SK-N-SH treated with all-trans-retinoic acid at 6 μM for 48 hours (cell line): ENCODE measurements around the gene SCEL.

Source experiments
- ATAC-seq: fragments of 200-7000 bp; cut with Tn5 transposase; 3 replicates; pipeline ENCODE4 v1.9.1; 2020; ENCODE audit warnings: mild to moderate bottlenecking, moderate library complexity
- BACH2 ChIP-seq: fragments of 250-450 bp; sonication (Bioruptor Pico); IDR thresholded peaks from 2 replicates; pipeline ENCODE4 v1.9.0; 2021; ENCODE audit warnings: mild to moderate bottlenecking, borderline replicate concordance
- CSDC2 ChIP-seq: fragments of 250-450 bp; sonication (Bioruptor Pico); IDR thresholded peaks from 2 replicates; pipeline ENCODE4 v1.5.0; 2020; ENCODE audit warnings: mild to moderate bottlenecking, moderate library complexity
- ISL1 ChIP-seq: fragments of 250-450 bp; sonication (Bioruptor Pico); IDR thresholded peaks from 2 replicates; pipeline ENCODE4 v2.1.2; 2022; ENCODE audit warnings: mild to moderate bottlenecking, moderate library complexity
- OSR1 ChIP-seq: fragments of 250-450 bp; sonication (Bioruptor Pico); IDR thresholded peaks from 2 replicates; pipeline ENCODE4 v1.8.0; 2022; ENCODE audit warnings: moderate library complexity, mild to moderate bottlenecking, inconsistent platforms
- RARB ChIP-seq: fragments of 250-450 bp; sonication (Bioruptor Pico); IDR thresholded peaks from 2 replicates; pipeline ENCODE4 v1.8.0; 2021; ENCODE audit warnings: mild to moderate bottlenecking, moderate library complexity
- TOX ChIP-seq: fragments of 250-450 bp; sonication (Bioruptor Pico); IDR thresholded peaks from 2 replicates; pipeline ENCODE4 v1.8.0; 2021; ENCODE audit warnings: mild to moderate bottlenecking, moderate library complexity, borderline replicate concordance
- ZC3H10 ChIP-seq: fragments of 250-450 bp; sonication (Bioruptor Pico); IDR thresholded peaks from 2 replicates; pipeline ENCODE4 v1.5.1; 2021; ENCODE audit warnings: mild to moderate bottlenecking, moderate library complexity
- ZFP3 ChIP-seq: fragments of 250-450 bp; sonication (Bioruptor Pico); IDR thresholded peaks from 2 replicates; pipeline ENCODE4 v1.5.0; 2020; ENCODE audit warnings: mild to moderate bottlenecking, moderate library complexity
- ZFP30 ChIP-seq: fragments of 450-650 bp; formaldehyde crosslinking; IDR thresholded peaks from 2 replicates; pipeline ENCODE4 v1.5.0; 2022; ENCODE audit warnings: mild to moderate bottlenecking, moderate library complexity
- ZNF565 ChIP-seq: fragments of 450-650 bp; formaldehyde crosslinking; conservative IDR thresholded peaks from 2 replicates; pipeline ENCODE4 v1.5.0; 2020; ENCODE audit warnings: low read depth, mild to moderate bottlenecking, moderate library complexity
- ZNF70 ChIP-seq: fragments of 450-650 bp; formaldehyde crosslinking; IDR thresholded peaks from 2 replicates; pipeline ENCODE4 v1.5.0; 2020; ENCODE audit warnings: mild to moderate bottlenecking, moderate library complexity
- TF ChIP-seq, protein P1 (sequence below): fragments of 250-450 bp; sonication (Bioruptor Pico); IDR thresholded peaks from 2 replicates; pipeline ENCODE4 v1.5.0; 2020; ENCODE audit warnings: mild to moderate bottlenecking, moderate library complexity
- TF ChIP-seq, protein P2 (sequence below): fragments of 250-450 bp; sonication (Bioruptor Pico); IDR thresholded peaks from 2 replicates; pipeline ENCODE4 v1.5.1; 2021; ENCODE audit warnings: mild to moderate bottlenecking, moderate library complexity
- TF ChIP-seq, protein P3 (sequence below): fragments of 250-450 bp; sonication (Bioruptor Pico); IDR thresholded peaks from 2 replicates; pipeline ENCODE4 v1.5.1; 2020; ENCODE audit warnings: low read depth, mild to moderate bottlenecking, moderate library complexity
- TF ChIP-seq, protein P4 (sequence below): fragments of 250-450 bp; sonication (Bioruptor Pico); IDR thresholded peaks from 2 replicates; pipeline ENCODE4 v1.8.0; 2021; ENCODE audit warnings: low read depth, mild to moderate bottlenecking, moderate library complexity, borderline replicate concordance

Gene SCEL

DNA sequence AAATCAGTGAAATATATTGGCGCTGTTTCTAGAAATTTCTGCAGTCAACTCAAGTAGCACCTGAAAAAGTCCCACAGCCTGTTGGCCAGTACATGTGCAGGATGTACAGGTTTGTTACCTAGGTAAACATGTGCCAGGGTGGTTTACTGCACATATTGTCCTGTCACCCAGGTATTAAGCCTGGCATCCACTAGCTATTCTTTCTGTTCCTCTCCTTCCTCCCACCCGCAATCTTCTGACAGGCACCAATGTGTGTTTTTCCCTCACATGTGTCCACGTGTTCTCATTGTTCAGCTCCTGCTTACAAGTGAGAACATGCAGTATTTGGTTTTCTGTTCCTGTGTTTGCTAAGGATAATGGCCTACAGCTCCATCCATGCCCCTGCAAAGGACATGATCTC, 13.1 kb upstream of the SCEL start:
- no peak for ATAC-seq
- TF ChIP-seq OSR1 = no peak

DNA sequence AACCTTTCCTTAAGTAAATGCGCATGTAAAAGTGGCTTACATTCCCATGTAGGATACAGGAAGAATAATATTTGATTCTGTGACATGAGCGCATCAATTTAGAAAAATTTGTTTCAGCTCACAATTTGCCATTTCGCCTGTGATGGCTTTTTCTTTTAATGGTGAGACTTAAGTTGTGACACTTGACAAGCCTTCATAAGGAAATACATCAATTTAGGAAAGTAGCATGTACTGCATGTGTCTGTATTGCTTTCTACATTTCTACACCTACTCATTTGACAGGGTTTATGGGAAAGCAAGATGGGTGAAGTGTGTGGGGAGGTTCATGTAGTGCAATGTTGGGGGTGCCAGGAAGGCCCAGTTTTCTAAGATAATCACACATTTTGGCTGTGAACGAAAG, 12.1 kb upstream of the SCEL start:
- ATAC-seq = no peak
- TF ChIP-seq ISL1 (CRISPR knock-in tag) (no peak), ZNF565 (CRISPR knock-in tag) (no peak), CSDC2 (CRISPR knock-in tag) (no peak)
- TF ChIP-seq, all 23 proteins: peak for 0

DNA sequence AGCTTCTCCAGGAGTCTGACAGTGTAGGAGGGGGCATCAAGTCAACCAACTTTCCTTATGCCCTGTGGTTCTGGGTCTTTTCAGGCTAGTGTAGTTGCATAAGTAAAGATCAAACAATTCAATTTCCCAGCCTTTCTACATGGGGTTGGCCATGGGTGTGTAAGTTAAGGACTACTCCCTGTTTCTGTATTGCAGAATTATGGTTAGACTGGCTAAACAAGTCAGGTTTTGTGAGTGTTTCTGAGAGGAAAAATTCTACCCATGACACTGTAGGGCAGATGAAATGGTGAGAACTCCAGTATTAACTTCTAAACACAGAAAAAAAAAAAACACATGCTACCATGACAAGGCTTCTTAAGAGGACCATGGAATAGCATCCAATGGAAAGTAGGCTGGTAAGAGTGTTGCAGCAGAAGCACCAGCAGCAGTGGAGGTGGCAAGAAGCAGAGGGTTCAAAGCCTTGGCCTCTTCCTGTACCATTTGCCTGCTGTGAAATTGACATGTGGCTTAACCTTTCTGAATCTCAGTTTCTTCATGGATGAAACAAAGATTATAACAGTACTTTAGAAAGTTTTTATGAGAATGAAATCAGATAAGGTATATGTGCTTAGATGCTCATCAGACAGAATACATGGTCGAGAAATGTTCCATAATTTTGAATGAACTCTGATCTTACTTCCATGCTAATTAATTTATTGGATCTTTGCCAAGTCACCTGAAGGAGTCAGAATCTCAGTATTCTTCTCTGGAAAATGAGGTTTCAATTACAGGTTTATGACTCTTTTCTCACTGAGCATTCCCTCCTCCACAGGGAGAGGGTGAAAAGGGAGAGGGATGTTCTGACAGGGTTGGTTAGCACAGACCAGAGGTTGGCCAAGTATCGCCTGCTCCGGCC, 11.4 kb upstream of the SCEL start:
- no peak for ATAC-seq
- TF ChIP-seq ZNF70 (CRISPR knock-in tag) = no peak
- TF ChIP-seq RARB (CRISPR knock-in tag) = no peak

DNA sequence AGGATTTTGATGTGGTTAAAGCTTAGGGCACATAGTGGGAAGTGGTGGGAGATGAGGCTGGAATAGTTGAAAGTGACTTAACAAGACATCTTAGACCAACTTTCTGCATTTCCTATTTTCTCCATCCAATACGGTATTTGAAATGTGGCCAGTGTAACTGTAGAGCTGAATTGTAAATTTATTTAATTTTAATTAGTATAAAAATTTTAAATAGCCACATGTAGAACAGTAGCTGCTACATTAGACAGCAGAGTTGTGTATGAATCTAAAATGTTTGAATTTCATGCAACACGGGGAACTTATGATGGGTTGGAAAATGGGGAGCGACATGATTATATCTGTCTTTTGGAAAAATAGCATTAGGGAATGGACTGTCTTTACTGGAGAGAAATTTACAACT, 7.1 kb upstream of the SCEL start:
- ATAC-seq = no peak
- TF ChIP-seq, protein P1, sequence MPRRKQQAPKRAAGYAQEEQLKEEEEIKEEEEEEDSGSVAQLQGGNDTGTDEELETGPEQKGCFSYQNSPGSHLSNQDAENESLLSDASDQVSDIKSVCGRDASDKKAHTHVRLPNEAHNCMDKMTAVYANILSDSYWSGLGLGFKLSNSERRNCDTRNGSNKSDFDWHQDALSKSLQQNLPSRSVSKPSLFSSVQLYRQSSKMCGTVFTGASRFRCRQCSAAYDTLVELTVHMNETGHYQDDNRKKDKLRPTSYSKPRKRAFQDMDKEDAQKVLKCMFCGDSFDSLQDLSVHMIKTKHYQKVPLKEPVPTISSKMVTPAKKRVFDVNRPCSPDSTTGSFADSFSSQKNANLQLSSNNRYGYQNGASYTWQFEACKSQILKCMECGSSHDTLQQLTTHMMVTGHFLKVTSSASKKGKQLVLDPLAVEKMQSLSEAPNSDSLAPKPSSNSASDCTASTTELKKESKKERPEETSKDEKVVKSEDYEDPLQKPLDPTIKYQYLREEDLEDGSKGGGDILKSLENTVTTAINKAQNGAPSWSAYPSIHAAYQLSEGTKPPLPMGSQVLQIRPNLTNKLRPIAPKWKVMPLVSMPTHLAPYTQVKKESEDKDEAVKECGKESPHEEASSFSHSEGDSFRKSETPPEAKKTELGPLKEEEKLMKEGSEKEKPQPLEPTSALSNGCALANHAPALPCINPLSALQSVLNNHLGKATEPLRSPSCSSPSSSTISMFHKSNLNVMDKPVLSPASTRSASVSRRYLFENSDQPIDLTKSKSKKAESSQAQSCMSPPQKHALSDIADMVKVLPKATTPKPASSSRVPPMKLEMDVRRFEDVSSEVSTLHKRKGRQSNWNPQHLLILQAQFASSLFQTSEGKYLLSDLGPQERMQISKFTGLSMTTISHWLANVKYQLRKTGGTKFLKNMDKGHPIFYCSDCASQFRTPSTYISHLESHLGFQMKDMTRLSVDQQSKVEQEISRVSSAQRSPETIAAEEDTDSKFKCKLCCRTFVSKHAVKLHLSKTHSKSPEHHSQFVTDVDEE (CRISPR knock-in tag) = no peak
- TF ChIP-seq OSR1 = no peak
- TF ChIP-seq ISL1 (CRISPR knock-in tag) = no peak
- no peak for TF ChIP-seq ZFP30 (CRISPR knock-in tag)
- no peak for TF ChIP-seq ZFP3 (CRISPR knock-in tag)
- no peak for TF ChIP-seq ZNF565 (CRISPR knock-in tag)
- TF ChIP-seq ZC3H10 = no peak

DNA sequence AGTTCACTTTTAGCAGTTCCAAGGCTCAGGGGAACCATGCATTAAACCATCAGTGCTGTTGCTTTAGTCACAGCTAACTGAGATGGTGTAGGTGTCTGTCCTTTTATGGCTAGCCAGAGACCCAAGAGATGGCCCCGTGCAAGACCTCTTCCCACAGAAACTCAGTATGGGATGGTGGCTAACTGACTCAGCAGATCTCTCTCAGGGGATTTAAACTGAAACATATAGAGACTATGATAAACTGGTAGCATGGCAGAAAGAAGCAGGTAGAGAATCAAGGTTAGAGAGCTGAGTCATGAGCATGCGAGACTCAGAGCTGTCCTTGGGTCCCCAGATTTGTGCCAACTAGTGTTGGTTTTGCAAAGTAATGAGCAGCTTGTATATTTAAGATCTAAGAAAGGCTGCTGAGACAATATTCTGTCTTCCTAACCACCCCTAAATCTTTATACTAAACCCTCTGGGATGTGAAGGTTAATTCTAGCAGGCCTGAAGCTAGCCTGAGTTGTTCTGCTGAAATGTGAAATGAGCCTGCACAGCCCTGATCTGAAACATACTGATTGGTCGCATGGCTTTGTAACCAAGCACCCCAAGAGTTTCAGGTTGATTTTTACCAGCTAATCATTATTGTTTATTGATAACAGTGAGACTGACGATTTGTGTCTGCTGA, 6.5 kb upstream of the SCEL start:
- TF ChIP-seq BACH2 (CRISPR knock-in tag) = no peak
- ATAC-seq = no peak

DNA sequence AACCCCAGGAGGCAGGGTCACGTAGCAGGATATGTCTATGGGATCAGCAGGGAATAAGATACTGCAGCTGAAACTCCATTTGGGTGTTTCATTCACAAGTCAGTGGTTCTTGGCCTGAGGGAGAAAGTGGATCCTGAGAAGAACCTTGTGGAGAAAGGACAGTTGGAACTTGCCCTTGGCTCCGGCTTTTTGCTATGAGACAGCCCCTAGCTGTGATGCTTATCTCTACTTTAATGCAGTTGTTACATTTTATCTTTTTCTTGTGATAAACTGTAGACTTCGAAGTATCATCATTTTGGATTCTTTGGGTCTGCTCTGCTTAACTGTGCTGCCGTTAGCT, 6.0 kb upstream of the SCEL start:
- no peak for ATAC-seq
- TF ChIP-seq ZFP3 (CRISPR knock-in tag) = no peak
- TF ChIP-seq, protein P1 (CRISPR knock-in tag) = no peak
- TF ChIP-seq RARB (CRISPR knock-in tag) = no peak
- no peak for TF ChIP-seq TOX
- TF ChIP-seq ZC3H10 = no peak
- TF ChIP-seq, protein P2, sequence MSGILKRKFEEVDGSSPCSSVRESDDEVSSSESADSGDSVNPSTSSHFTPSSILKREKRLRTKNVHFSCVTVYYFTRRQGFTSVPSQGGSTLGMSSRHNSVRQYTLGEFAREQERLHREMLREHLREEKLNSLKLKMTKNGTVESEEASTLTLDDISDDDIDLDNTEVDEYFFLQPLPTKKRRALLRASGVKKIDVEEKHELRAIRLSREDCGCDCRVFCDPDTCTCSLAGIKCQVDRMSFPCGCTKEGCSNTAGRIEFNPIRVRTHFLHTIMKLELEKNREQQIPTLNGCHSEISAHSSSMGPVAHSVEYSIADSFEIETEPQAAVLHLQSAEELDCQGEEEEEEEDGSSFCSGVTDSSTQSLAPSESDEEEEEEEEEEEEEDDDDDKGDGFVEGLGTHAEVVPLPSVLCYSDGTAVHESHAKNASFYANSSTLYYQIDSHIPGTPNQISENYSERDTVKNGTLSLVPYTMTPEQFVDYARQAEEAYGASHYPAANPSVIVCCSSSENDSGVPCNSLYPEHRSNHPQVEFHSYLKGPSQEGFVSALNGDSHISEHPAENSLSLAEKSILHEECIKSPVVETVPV (CRISPR knock-in tag) = no peak
- TF ChIP-seq, protein P3, sequence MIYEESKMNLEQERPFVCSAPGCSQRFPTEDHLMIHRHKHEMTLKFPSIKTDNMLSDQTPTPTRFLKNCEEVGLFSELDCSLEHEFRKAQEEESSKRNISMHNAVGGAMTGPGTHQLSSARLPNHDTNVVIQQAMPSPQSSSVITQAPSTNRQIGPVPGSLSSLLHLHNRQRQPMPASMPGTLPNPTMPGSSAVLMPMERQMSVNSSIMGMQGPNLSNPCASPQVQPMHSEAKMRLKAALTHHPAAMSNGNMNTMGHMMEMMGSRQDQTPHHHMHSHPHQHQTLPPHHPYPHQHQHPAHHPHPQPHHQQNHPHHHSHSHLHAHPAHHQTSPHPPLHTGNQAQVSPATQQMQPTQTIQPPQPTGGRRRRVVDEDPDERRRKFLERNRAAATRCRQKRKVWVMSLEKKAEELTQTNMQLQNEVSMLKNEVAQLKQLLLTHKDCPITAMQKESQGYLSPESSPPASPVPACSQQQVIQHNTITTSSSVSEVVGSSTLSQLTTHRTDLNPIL = no peak
- TF ChIP-seq, protein P4, sequence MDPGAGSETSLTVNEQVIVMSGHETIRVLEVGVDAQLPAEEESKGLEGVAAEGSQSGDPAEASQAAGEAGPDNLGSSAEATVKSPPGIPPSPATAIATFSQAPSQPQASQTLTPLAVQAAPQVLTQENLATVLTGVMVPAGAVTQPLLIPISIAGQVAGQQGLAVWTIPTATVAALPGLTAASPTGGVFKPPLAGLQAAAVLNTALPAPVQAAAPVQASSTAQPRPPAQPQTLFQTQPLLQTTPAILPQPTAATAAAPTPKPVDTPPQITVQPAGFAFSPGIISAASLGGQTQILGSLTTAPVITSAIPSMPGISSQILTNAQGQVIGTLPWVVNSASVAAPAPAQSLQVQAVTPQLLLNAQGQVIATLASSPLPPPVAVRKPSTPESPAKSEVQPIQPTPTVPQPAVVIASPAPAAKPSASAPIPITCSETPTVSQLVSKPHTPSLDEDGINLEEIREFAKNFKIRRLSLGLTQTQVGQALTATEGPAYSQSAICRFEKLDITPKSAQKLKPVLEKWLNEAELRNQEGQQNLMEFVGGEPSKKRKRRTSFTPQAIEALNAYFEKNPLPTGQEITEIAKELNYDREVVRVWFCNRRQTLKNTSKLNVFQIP (CRISPR knock-in tag) = no peak
